Measurements from ENCODE around the gene NAA38. TPM values are rescaled to one million over a fixed set of nuclear protein-coding genes. Genes with fewer than 3 reads are reported as not detected.

NAA38 gene
- total RNA-seq, 2 experiments from 2014 or later, result 62.1 to 71.7 TPM

DNA sequence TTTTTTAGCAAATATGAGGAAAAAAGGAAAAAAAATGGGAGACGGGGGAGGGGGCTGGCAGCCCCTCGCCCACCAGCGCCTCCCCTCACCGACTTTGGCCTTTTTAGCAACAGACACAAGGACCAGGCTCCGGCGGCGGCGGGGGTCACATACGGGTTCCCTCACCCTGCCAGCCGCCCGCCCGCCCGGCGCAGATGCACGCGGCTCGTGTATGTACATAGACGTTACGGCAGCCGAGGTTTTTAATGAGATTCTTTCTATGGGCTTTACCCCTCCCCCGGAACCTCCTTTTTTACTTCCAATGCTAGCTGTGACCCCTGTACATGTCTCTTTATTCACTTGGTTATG is 3.7 kb downstream of the NAA38 start:
- DNase-seq (no peak), ATAC-seq (ENCODE audit: low read depth) (no peak)
- Mint-ChIP-seq H3K27me3 (no peaks in the 10 kb centered on the region), H3K36me3 (no peaks in the 10 kb centered on the region), H3K4me3 (peak overlapping the region; percentile 22), H3K4me1 (peaks cover 21% of the 10 kb centered on the region), H3K27ac (peak overlapping the region; percentile 30), H3K9me3 (no peaks in the 10 kb centered on the region)
- POLR2A ChIA-PET, result no interaction called here

DNA sequence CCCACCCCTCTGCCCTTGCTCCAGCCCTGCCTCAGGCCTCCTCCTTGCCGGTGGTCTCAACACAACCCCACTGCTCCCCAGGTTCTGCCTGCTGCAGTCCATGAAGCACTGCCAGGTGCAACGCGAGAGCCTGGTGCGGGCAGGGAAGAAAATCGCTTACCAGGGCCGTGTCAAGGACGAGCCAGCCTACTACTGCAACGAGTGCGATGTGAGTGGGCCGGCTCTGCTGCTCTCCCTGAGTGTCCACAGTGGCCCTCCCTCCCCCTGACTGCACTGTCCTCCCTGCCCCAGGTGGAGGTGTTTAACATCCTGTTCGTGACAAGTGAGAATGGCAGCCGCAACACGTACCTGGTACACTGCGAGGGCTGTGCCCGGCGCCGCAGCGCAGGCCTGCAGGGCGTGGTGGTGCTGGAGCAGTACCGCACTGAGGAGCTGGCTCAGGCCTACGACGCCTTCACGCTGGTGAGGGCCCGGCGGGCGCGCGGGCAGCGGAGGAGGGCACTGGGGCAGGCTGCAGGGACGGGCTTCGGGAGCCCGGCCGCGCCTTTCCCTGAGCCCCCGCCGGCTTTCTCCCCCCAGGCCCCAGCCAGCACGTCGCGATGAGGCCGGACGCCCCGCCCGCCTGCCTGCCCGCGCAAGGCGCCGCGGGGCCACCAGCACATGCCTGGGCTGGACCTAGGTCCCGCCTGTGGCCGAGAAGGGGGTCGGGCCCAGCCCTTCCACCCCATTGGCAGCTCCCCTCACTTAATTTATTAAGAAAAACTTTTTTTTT is 4.3 kb downstream of the NAA38 start:
- POLR2A ChIA-PET, result no interaction called here
- Mint-ChIP-seq H3K27me3 (no peaks in the 10 kb centered on the region), H3K27ac (no peak overlapping the region), H3K9me3 (no peaks in the 10 kb centered on the region), H3K36me3 (no peaks in the 10 kb centered on the region), H3K4me1 (peaks cover 18% of the 10 kb centered on the region), H3K4me3 (no peak overlapping the region)
- ATAC-seq (ENCODE audit: low read depth), result no peak
- peak; percentile 38 for DNase-seq

DNA sequence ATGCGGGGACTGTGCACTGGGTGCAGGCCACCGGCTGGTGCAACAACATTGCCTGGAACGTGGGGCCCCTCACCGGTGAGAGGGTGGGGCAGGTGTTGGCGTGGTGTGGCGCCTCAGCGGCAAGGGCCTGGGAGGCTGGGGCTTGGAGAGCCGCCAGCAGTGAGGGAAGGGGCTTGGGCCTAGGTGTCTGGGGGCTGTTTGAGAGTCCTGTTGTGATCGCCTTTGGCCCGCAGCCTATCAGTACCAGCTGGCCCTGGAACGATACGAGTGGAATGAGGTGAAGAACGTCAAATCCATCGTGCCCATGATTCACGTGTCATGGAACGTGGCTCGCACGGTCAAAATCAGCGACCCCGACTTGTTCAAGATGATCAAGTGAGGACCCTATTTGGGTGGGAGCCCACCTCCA is 5.1 kb downstream of the NAA38 start:
- H3K36me3 Mint-ChIP-seq, result no peaks in the 10 kb centered on the region
- peaks cover 18% of the 10 kb centered on the region for H3K4me1 Mint-ChIP-seq
- ATAC-seq (ENCODE audit: low read depth) (no peak), DNase-seq (no peak)
- H3K4me3 Mint-ChIP-seq, result no peak overlapping the region
- no peaks in the 10 kb centered on the region for H3K27me3 Mint-ChIP-seq
- no peaks in the 10 kb centered on the region for H3K9me3 Mint-ChIP-seq
- POLR2A ChIA-PET, result no interaction called here
- no peak overlapping the region for H3K27ac Mint-ChIP-seq

DNA sequence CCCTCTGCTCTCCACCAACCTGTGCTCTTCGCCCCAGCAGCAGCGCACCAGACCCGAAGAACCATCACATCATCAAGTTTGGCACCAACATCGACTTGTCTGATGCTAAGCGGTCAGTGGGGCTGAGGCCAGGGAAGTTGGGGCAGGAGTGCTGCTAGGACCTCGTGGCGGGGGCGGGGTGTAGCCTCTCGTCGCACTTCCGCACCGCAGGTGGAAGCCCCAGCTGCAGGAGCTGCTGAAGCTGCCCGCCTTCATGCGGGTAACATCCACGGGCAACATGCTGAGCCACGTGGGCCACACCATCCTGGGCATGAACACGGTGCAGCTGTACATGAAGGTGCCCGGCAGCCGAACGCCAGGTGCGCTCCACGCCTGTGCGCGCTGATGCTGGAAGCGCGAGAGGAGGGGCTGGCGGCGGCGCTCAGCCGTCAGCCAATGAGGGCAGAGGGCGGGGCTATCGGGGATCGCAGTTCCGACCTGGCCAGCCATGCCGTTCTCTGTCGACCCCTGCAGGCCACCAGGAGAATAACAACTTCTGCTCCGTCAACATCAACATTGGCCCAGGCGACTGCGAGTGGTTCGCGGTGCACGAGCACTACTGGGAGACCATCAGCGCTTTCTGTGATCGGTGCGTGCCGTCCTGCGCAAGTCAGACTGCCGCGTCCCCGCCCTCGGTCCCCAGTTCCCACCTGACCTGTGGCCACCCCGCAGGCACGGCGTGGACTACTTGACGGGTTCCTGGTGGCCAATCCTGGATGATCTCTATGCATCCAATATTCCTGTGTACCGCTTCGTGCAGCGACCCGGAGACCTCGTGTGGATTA is 5.7 kb downstream of the NAA38 start:
- Mint-ChIP-seq H3K27ac (peak overlapping the region; percentile 45), H3K27me3 (no peaks in the 10 kb centered on the region), H3K4me3 (peak overlapping the region; percentile 81), H3K36me3 (peaks cover 2% of the 10 kb centered on the region), H3K9me3 (no peaks in the 10 kb centered on the region), H3K4me1 (peaks cover 18% of the 10 kb centered on the region)
- DNase-seq (peak; percentile 96), ATAC-seq (ENCODE audit: low read depth) (peak; percentile 92)
- POLR2A ChIA-PET, result interaction anchor here (0.6 to 2.1 kb wide), 6 partner anchors 9 to 49 kb away, joined by 3 to 11 read pairs (median 6); partner anchors contain the start of gene KDM6B

DNA sequence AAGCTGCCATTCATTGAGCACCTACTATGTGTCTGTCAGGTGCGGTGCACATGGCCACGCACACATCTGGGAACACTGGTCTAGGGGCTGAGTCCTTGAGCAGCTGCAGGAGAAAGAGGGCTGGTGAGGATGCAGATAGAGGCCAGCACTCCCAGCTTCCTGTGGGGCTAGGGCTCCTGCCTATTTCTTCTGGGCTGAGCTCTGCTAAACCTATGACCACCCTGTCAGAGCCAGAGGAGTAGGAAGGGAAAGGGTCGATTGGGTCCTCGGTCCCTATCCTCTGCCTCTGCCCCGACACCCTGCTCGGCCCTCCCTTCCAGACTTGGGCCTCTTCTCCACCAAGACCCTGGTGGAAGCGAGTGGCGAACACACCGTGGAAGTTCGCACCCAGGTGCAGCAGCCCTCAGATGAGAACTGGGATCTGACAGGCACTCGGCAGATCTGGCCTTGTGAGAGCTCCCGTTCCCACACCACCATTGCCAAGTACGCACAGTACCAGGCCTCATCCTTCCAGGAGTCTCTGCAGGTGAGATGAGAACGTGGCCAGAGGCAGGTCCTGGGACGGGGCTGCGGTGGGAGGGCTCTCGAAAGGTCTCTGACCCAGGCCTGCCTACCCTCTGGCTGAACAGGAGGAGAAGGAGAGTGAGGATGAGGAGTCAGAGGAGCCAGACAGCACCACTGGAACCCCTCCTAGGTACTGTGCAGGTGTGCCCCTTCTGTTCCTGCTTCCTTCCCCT is 6.5 kb downstream of the NAA38 start:
- H3K27ac Mint-ChIP-seq, result peak overlapping the region; percentile 58
- ATAC-seq (ENCODE audit: low read depth), result no peak
- POLR2A ChIA-PET, result interaction anchor here (0.7 to 2.1 kb wide), 5 partner anchors 8 to 50 kb away, joined by 3 to 11 read pairs (median 3); partner anchors contain the start of gene KDM6B
- peak overlapping the region; percentile 81 for H3K4me3 Mint-ChIP-seq
- peaks cover 16% of the 10 kb centered on the region for H3K4me1 Mint-ChIP-seq
- DNase-seq, result no peak
- H3K9me3 Mint-ChIP-seq, result no peaks in the 10 kb centered on the region
- peaks cover 2% of the 10 kb centered on the region for H3K36me3 Mint-ChIP-seq
- H3K27me3 Mint-ChIP-seq, result no peaks in the 10 kb centered on the region

DNA sequence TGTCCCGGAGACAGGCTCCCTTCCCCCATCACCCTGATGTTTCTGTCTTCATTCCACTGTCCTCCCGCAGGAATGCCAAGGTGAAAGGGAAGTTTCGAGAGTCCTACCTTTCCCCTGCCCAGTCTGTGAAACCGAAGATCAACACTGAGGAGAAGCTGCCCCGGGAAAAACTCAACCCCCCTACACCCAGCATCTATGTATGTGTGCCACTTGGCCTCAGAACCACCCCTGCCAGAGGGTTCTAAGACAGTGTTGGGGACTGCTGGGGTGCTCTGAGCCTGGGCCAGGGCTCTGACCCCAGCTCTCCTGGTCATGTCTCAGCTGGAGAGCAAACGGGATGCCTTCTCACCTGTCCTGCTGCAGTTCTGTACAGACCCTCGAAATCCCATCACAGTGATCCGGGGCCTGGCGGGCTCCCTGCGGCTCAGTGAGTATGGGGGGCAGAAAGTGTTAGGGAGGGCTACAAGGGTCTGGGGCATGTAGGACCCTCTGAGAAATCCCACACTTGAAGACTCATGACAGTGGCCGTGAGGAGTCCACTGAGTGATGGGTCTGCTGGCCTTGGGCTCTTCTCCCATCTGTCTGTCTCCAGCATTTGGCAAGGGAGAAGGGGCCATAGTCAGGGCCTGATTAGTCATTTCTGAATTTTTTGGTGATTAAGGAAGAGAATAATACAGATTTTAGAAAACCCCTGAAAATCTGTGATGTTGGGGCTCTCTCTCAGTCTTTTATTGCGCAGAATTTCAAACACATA is 7.4 kb downstream of the NAA38 start:
- peaks cover 2% of the 10 kb centered on the region for H3K36me3 Mint-ChIP-seq
- H3K27ac Mint-ChIP-seq, result no peak overlapping the region
- H3K4me1 Mint-ChIP-seq, result peaks cover 15% of the 10 kb centered on the region
- POLR2A ChIA-PET, result interaction anchor here (2.0 to 2.1 kb wide), 2 partner anchors 12 to 15 kb away, joined by 11 read pairs; partner anchors contain the start of gene KDM6B
- ATAC-seq (ENCODE audit: low read depth), result no peak
- DNase-seq, result no peak
- no peaks in the 10 kb centered on the region for H3K9me3 Mint-ChIP-seq
- no peaks in the 10 kb centered on the region for H3K27me3 Mint-ChIP-seq
- H3K4me3 Mint-ChIP-seq, result no peak overlapping the region

DNA sequence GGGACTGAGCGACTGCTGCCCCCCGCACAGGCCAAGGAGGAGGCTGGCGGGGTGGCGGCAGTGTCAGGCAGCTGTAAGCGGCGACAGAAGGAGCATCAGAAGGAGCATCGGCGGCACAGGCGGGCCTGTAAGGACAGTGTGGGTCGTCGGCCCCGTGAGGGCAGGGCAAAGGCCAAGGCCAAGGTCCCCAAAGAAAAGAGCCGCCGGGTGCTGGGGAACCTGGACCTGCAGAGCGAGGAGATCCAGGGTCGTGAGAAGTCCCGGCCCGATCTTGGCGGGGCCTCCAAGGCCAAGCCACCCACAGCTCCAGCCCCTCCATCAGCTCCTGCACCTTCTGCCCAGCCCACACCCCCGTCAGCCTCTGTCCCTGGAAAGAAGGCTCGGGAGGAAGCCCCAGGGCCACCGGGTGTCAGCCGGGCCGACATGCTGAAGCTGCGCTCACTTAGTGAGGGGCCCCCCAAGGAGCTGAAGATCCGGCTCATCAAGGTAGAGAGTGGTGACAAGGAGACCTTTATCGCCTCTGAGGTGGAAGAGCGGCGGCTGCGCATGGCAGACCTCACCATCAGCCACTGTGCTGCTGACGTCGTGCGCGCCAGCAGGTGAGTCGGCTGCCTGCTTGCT is 8.1 kb downstream of the NAA38 start:
- Mint-ChIP-seq H3K27me3 (no peaks in the 10 kb centered on the region), H3K36me3 (peaks cover 2% of the 10 kb centered on the region), H3K4me1 (peaks cover 16% of the 10 kb centered on the region), H3K4me3 (no peak overlapping the region), H3K27ac (no peak overlapping the region), H3K9me3 (no peaks in the 10 kb centered on the region)
- no peak for ATAC-seq (ENCODE audit: low read depth)
- no peak for DNase-seq
- POLR2A ChIA-PET, result no interaction called here

DNA sequence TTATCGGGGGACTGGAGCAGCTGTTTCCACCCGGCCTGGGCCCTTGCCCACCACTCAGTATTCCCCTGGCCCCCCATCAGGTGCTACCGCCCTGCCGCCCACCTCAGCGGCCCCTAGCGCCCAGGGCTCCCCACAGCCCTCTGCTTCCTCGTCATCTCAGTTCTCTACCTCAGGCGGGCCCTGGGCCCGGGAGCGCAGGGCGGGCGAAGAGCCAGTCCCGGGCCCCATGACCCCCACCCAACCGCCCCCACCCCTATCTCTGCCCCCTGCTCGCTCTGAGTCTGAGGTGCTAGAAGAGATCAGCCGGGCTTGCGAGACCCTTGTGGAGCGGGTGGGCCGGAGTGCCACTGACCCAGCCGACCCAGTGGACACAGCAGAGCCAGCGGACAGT is 8.6 kb downstream of the NAA38 start:
- peaks cover 19% of the 10 kb centered on the region for H3K4me1 Mint-ChIP-seq
- no peak overlapping the region for H3K27ac Mint-ChIP-seq
- no peaks in the 10 kb centered on the region for H3K9me3 Mint-ChIP-seq
- ATAC-seq (ENCODE audit: low read depth), result no peak
- DNase-seq, result no peak
- POLR2A ChIA-PET, result no interaction called here
- no peaks in the 10 kb centered on the region for H3K27me3 Mint-ChIP-seq
- H3K4me3 Mint-ChIP-seq, result no peak overlapping the region
- H3K36me3 Mint-ChIP-seq, result peaks cover 2% of the 10 kb centered on the region

DNA sequence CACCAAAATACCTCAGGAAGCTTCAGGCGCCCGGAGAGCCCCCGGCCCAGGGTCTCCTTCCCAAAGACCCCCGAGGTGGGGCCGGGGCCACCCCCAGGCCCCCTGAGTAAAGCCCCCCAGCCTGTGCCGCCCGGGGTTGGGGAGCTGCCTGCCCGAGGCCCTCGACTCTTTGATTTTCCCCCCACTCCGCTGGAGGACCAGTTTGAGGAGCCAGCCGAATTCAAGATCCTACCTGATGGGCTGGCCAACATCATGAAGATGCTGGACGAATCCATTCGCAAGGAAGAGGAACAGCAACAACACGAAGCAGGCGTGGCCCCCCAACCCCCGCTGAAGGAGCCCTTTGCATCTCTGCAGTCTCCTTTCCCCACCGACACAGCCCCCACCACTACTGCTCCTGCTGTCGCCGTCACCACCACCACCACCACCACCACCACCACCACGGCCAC is 9.2 kb downstream of the NAA38 start:
- Mint-ChIP-seq H3K9me3 (no peaks in the 10 kb centered on the region), H3K4me1 (peaks cover 20% of the 10 kb centered on the region), H3K4me3 (no peak overlapping the region), H3K27me3 (no peaks in the 10 kb centered on the region), H3K36me3 (peaks cover 2% of the 10 kb centered on the region), H3K27ac (no peak overlapping the region)
- no peak for ATAC-seq (ENCODE audit: low read depth)
- POLR2A ChIA-PET, result no interaction called here
- no peak for DNase-seq

DNA sequence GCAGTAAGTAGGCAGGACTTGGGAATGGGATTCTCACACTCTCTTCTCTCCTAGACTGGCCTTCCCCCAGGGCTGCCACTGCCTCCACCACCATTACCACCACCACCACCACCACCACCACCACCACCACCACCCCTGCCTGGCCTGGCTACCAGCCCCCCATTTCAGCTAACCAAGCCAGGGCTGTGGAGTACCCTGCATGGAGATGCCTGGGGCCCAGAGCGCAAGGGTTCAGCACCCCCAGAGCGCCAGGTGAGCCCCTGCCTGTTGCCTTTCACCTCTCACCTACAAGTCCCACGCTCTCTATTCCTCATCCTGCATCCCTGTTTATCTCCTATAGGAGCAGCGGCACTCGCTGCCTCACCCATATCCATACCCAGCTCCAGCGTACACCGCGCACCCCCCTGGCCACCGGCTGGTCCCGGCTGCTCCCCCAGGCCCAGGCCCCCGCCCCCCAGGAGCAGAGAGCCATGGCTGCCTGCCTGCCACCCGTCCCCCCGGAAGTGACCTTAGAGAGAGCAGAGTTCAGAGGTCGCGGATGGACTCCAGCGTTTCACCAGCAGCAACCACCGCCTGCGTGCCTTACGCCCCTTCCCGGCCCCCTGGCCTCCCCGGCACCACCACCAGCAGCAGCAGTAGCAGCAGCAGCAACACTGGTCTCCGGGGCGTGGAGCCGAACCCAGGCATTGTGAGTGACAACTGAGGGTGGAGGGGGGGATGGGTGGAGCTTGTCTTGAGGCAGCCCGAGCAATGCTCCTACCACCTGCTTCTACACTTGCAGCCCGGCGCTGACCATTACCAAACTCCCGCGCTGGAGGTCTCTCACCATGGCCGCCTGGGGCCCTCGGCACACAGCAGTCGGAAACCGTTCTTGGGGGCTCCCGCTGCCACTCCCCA is 10.3 kb downstream of the NAA38 start:
- DNase-seq (no peak), ATAC-seq (ENCODE audit: low read depth) (no peak)
- H3K27ac Mint-ChIP-seq, result no peak overlapping the region
- peaks cover 2% of the 10 kb centered on the region for H3K36me3 Mint-ChIP-seq
- H3K4me1 Mint-ChIP-seq, result peaks cover 25% of the 10 kb centered on the region
- POLR2A ChIA-PET, result no interaction called here
- no peaks in the 10 kb centered on the region for H3K27me3 Mint-ChIP-seq
- H3K4me3 Mint-ChIP-seq, result no peak overlapping the region
- H3K9me3 Mint-ChIP-seq, result no peaks in the 10 kb centered on the region

DNA sequence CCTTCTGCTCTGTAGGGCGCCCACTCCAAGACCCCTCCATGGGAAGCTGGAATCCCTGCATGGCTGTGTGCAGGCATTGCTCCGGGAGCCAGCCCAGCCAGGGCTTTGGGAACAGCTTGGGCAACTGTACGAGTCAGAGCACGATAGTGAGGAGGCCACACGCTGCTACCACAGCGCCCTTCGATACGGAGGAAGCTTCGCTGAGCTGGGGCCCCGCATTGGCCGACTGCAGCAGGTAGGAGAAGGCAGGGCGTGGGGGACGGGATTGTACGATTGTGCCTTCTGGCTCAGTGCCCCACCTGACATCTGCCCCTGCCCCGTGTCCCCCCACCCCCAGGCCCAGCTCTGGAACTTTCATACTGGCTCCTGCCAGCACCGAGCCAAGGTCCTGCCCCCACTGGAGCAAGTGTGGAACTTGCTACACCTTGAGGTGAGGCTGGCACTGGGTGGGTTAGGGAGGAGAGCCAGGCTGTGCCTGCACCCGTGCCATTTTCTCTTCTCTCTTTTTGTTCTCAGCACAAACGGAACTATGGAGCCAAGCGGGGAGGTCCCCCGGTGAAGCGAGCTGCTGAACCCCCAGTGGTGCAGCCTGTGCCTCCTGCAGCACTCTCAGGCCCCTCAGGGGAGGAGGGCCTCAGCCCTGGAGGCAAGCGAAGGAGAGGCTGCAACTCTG is 11.2 kb downstream of the NAA38 start:
- POLR2A ChIA-PET, result interaction anchor here (1.5 kb wide), 1 partner anchor 40 kb away, joined by 4 read pairs; no protein-coding TSS in a partner anchor
- Mint-ChIP-seq H3K27me3 (no peaks in the 10 kb centered on the region), H3K27ac (no peak overlapping the region), H3K4me3 (no peak overlapping the region), H3K36me3 (peaks cover 2% of the 10 kb centered on the region), H3K9me3 (no peaks in the 10 kb centered on the region), H3K4me1 (peaks cover 24% of the 10 kb centered on the region)
- DNase-seq (no peak), ATAC-seq (ENCODE audit: low read depth) (no peak)
